PFSK-1 (cell line): ENCODE data around the gene IFRD1.

Experiments
- FOXP2 ChIP-seq: optimal IDR thresholded peaks from 2 replicates; pipeline ENCODE3; 2011; ENCODE audit warnings: borderline replicate concordance, control low read depth, inconsistent platforms; ENCODE audit not compliant: insufficient read depth; ENCODE audit errors: extremely low read length, extremely low read depth
- POLR2AphosphoS5 ChIP-seq: IDR thresholded peaks from 2 replicates; pipeline ENCODE4 v1.6.1; 2012; ENCODE audit warnings: low read depth, mild to moderate bottlenecking, control low read depth, low read length, moderate library complexity
- SIN3A ChIP-seq: IDR thresholded peaks from 2 replicates; pipeline ENCODE4 v1.6.1; 2012; ENCODE audit warnings: mild to moderate bottlenecking, low read length, moderate library complexity, borderline replicate concordance; ENCODE audit not compliant: insufficient read depth
- TAF1 ChIP-seq: IDR thresholded peaks from 2 replicates; pipeline ENCODE4 v1.6.1; 2012; ENCODE audit warnings: low read length, control low read depth, borderline replicate concordance; ENCODE audit not compliant: insufficient read depth
- TF ChIP-seq, protein P1 (sequence below), 2 experiments: IDR thresholded peaks; 2 replicates each; pipeline versions ENCODE4 v1.6.1 to v1.8.0; 2011 to 2012; ENCODE audit warnings: low read depth in 2 of 2, low read length in 2 of 2, control low read depth in 1 of 2, inconsistent platforms in 1 of 2, mild to moderate bottlenecking in 1 of 2, moderate library complexity in 1 of 2; ENCODE audit not compliant: insufficient read depth in 1 of 2

The IFRD1 gene

GRCh38 chr7:112504093-112504695 lies 53.9 kb downstream of the IFRD1 start:
- no peak for TF ChIP-seq FOXP2
- no peak for TF ChIP-seq TAF1
- TF ChIP-seq SIN3A, result no peak
- TF ChIP-seq, protein P1, sequence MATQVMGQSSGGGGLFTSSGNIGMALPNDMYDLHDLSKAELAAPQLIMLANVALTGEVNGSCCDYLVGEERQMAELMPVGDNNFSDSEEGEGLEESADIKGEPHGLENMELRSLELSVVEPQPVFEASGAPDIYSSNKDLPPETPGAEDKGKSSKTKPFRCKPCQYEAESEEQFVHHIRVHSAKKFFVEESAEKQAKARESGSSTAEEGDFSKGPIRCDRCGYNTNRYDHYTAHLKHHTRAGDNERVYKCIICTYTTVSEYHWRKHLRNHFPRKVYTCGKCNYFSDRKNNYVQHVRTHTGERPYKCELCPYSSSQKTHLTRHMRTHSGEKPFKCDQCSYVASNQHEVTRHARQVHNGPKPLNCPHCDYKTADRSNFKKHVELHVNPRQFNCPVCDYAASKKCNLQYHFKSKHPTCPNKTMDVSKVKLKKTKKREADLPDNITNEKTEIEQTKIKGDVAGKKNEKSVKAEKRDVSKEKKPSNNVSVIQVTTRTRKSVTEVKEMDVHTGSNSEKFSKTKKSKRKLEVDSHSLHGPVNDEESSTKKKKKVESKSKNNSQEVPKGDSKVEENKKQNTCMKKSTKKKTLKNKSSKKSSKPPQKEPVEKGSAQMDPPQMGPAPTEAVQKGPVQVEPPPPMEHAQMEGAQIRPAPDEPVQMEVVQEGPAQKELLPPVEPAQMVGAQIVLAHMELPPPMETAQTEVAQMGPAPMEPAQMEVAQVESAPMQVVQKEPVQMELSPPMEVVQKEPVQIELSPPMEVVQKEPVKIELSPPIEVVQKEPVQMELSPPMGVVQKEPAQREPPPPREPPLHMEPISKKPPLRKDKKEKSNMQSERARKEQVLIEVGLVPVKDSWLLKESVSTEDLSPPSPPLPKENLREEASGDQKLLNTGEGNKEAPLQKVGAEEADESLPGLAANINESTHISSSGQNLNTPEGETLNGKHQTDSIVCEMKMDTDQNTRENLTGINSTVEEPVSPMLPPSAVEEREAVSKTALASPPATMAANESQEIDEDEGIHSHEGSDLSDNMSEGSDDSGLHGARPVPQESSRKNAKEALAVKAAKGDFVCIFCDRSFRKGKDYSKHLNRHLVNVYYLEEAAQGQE (IDR thresholded peaks at IDR 0.05; ENCODE audit: insufficient read depth in 1 of 2, low read depth in 2 of 2, low read length in 2 of 2), result no peak
- TF ChIP-seq POLR2AphosphoS5, result no peak

DNA sequence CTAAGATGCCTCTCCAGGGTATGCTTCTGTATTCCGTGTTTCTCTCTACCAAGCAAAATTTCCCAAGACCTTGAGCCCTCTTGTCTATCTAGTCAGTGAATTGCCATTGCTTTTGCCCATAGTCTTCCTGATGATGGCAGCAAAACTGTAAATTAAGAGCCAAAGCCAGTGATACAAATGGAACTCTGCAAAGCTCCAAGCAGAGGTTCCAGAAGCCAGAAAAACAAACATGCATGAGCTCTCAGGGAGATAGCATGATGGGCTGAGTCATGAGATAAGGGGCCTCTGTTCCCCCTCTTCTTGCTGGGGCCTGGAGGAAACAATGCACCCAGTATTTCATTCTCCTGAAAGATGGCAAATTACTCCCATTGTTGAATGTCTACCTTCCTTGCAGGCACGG lies 55.2 kb downstream of the IFRD1 start:
- TF ChIP-seq, protein P1 (IDR thresholded peaks at IDR 0.05; ENCODE audit: insufficient read depth in 1 of 2, low read depth in 2 of 2, low read length in 2 of 2), result no peak
- TF ChIP-seq FOXP2 (no peak), POLR2AphosphoS5 (no peak), SIN3A (no peak), TAF1 (no peak)

GRCh38 chr7:112508404-112508803 lies 58.1 kb downstream of the IFRD1 start:
- no peak for TF ChIP-seq FOXP2
- TF ChIP-seq, protein P1 (IDR thresholded peaks at IDR 0.05; ENCODE audit: insufficient read depth in 1 of 2, low read depth in 2 of 2, low read length in 2 of 2), result no peak
- no peak for TF ChIP-seq TAF1
- no peak for TF ChIP-seq SIN3A
- no peak for TF ChIP-seq POLR2AphosphoS5

GRCh38 chr7:112509402-112509801 lies 59.1 kb downstream of the IFRD1 start:
- TF ChIP-seq SIN3A (no peak), POLR2AphosphoS5 (no peak), FOXP2 (no peak), TAF1 (no peak)
- TF ChIP-seq, protein P1 (IDR thresholded peaks at IDR 0.05; ENCODE audit: insufficient read depth in 1 of 2, low read depth in 2 of 2, low read length in 2 of 2), result no peak
